CD4-positive, alpha-beta T cell treated with Interleukin-1 beta for 1 hour (primary cell): Measurements from ENCODE around the gene NME1.
"Not testable (repeated sequence)": the region's sequence is repeated elsewhere in the genome, so short reads cannot be mapped to it uniquely, and the experiment has no call there.

Experiments used
- DNase-seq, 2 donors: peaks; one replicate each; pipeline ENCODE4 v3.0.0-alpha.2; 2020 to 2022

The NME1 gene

GRCh38 chr17:51147650-51148049, 5.7 kb upstream of the NME1 start:
- DNase-seq = no peak

GRCh38 chr17:51149163-51149562, 4.2 kb upstream of the NME1 start:
- DNase-seq = no peak

GRCh38 chr17:51150932-51151331, 2.4 kb upstream of the NME1 start:
- DNase-seq = no peak

GRCh38 chr17:51152766-51153209, 571 bp upstream of the NME1 start:
- no peak for DNase-seq

- DNase-seq = no peak
Measured at GRCh38 chr17:51154176-51154575, 817 bp downstream of the NME1 start.

- DNase-seq = no peak
Measured at GRCh38 chr17:51155416-51155815, 2.1 kb downstream of the NME1 start.

GRCh38 chr17:51159604-51160003, 6.2 kb downstream of the NME1 start:
- DNase-seq = no peak

GRCh38 chr17:51161541-51161940, 8.2 kb downstream of the NME1 start:
- no peak for DNase-seq

- DNase-seq = no peak
Measured at GRCh38 chr17:51164911-51165679, 11.7 kb downstream of the NME1 start.

- no peak for DNase-seq
Measured at GRCh38 chr17:51165680-51166197, 12.4 kb downstream of the NME1 start.

GRCh38 chr17:51166198-51166986, 13.0 kb downstream of the NME1 start, which contains the start of gene NME2:
NME2 (plus strand) TSS chr17:51166411; CDS start chr17:51166831, 420 bp downstream.
- DNase-seq = peak; percentile 65 to 68

GRCh38 chr17:51166987-51167931, 13.9 kb downstream of the NME1 start:
- DNase-seq = peak; percentile 54 to 62

GRCh38 chr17:51169340-51169739, 16.0 kb downstream of the NME1 start:
- DNase-seq = no peak

GRCh38 chr17:51170736-51171135, 17.4 kb downstream of the NME1 start:
- no peak for DNase-seq

- DNase-seq = not testable (repeated sequence)
Measured at GRCh38 chr17:51172030-51172429, 18.7 kb downstream of the NME1 start.

GRCh38 chr17:51180486-51180885, 27.1 kb downstream of the NME1 start:
- no peak for DNase-seq

GRCh38 chr17:51184124-51184523, 30.8 kb downstream of the NME1 start:
- no peak for DNase-seq

- DNase-seq = no peak
Measured at GRCh38 chr17:51185763-51186332, 32.5 kb downstream of the NME1 start.

- no peak for DNase-seq
Measured at GRCh38 chr17:51188271-51188833, 35.0 kb downstream of the NME1 start.

- DNase-seq = no peak
Measured at GRCh38 chr17:51189162-51189561, 35.8 kb downstream of the NME1 start.

- no peak for DNase-seq
Measured at GRCh38 chr17:51189628-51190027, 36.3 kb downstream of the NME1 start.

GRCh38 chr17:51191895-51192294, 38.5 kb downstream of the NME1 start:
- no peak for DNase-seq
